IPS-18a (cell line): ENCODE measurements around the gene SMAP2.

ENCODE experiments used
- H3K27ac ChIP-seq: one replicate; pipeline ENCODE4 v1.5.1; 2013; ENCODE audit warnings: low read length
- H3K27me3 ChIP-seq: one replicate; pipeline ENCODE4 v1.6.1; 2013; ENCODE audit warnings: mild to moderate bottlenecking, low read length; ENCODE audit not compliant: control insufficient read depth, insufficient read depth
- H3K36me3 ChIP-seq: one replicate; pipeline ENCODE4 v1.6.1; 2013; ENCODE audit warnings: low read depth, low read length; ENCODE audit not compliant: control insufficient read depth
- H3K4me1 ChIP-seq: one replicate; pipeline ENCODE4 v1.6.1; 2013; ENCODE audit warnings: low read depth, low read length; ENCODE audit not compliant: control insufficient read depth
- H3K4me3 ChIP-seq: one replicate; pipeline ENCODE4 v1.5.1; 2013; ENCODE audit warnings: low read length
- H3K9ac ChIP-seq: one replicate; pipeline ENCODE4 v1.6.1; 2013; ENCODE audit warnings: mild to moderate bottlenecking, low read length, moderate library complexity
- H3K9me3 ChIP-seq: one replicate; pipeline ENCODE4 v1.6.1; 2013; ENCODE audit warnings: low read depth, low read length; ENCODE audit not compliant: control insufficient read depth

SMAP2 gene

DNA sequence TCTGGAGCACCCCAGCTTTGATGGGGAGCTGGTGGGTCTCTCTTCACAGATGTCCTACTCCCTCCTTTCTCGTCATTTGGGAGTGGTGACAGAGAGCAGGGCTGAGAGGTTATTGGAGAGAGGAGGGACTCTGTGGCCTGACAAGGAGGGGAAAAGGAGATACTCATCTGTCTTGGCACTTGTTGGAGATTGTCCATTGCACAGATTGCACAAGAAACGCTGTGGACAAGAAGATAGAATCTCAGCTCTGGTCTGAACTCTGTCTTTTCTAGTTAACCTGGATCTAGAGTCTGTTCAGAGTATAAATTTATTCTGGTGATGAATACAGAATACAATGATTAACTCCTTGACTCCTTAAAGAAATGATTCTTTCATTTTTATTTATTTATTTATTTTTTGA, 22.4 kb upstream of the SMAP2 start:
- Histone ChIP-seq H3K4me3 (no peak overlapping the region), H3K27ac (no peak overlapping the region)

DNA sequence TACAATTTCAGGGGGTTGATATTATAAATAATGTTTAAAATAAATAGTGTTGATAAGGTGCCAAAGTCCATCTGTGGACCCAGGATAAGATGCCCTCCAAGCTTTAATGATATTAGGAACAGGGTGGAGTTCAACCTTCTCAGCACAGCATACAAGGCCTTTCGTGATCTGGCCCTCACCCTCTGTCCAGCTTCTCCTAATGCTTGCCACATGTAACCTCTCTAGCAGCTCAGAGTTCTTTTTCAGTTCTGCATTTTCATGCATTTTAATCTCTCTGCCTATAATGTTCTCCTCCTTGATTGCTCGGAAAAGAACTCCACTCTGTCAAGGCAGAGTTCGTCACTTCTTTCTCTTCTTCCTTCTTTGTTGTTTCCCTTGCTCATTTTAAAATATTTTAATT, 21.4 kb upstream of the SMAP2 start:
- H3K27ac ChIP-seq, result no peak overlapping the region
- H3K4me1 ChIP-seq, result no peaks in the 10 kb centered on the region

More for the DNA sequence above, 22.4 kb upstream of the SMAP2 start:
- Histone ChIP-seq H3K9ac (no peak overlapping the region), H3K27me3 (no peaks in the 10 kb centered on the region), H3K36me3 (no peaks in the 10 kb centered on the region), H3K4me1 (no peaks in the 10 kb centered on the region), H3K9me3 (no peaks in the 10 kb centered on the region)

DNA sequence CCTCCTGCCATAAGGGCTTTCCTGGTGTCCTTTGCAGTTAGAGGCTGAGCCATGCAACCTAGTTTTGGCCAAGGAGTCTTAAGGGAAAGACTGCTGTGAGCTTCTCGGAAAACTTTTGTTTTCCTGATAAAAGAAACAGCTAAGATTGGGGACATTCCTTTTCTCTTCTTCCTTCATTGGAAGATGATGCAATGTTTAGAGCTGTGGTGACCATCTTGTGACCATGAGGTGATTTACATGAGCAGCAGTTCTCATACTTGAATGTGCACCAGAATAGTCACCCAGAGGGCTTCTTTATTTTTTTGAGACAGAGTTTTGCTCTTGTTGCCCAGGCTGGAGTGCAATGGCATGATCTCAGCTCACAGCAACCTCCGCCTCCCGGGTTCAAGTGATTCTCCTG, 20.4 kb upstream of the SMAP2 start:
- Histone ChIP-seq H3K27me3 (no peaks in the 10 kb centered on the region), H3K4me1 (no peaks in the 10 kb centered on the region), H3K9me3 (peaks cover 5% of the 10 kb centered on the region), H3K4me3 (no peak overlapping the region), H3K27ac (no peak overlapping the region), H3K36me3 (no peaks in the 10 kb centered on the region), H3K9ac (no peak overlapping the region)

More for the DNA sequence above, 21.4 kb upstream of the SMAP2 start:
- H3K27me3 ChIP-seq, result no peaks in the 10 kb centered on the region
- H3K9me3 ChIP-seq, result no peaks in the 10 kb centered on the region
- no peak overlapping the region for H3K9ac ChIP-seq
- no peak overlapping the region for H3K4me3 ChIP-seq
- H3K36me3 ChIP-seq, result no peaks in the 10 kb centered on the region

DNA sequence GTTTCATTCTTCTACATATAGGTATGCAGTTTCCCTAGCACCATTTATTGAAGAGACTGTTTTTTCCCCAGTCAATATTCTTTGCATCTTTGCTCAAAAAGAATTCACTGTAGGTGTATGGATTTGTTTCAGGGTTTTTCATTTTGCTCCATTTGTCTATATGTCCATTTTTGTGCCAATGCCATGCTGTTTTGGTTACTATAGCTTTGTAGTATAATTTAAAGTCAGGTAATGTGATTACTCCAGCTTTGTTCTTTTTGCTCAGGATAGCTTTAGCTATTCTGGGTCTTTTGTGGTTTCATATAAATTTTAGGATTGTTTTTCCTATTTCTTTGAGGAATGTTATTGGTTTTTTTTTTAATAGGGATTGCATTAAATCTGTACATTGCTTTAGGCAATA, 15.9 kb upstream of the SMAP2 start:
- no peak overlapping the region for H3K4me3 ChIP-seq
- no peaks in the 10 kb centered on the region for H3K36me3 ChIP-seq
- H3K27ac ChIP-seq, result no peak overlapping the region
- no peaks in the 10 kb centered on the region for H3K27me3 ChIP-seq
- peaks cover 5% of the 10 kb centered on the region for H3K9me3 ChIP-seq
- H3K9ac ChIP-seq, result no peak overlapping the region
- no peaks in the 10 kb centered on the region for H3K4me1 ChIP-seq

GRCh38 chr1:40360631-40361030, 12.9 kb upstream of the SMAP2 start:
- Histone ChIP-seq H3K27me3 (no peaks in the 10 kb centered on the region), H3K9ac (no peak overlapping the region), H3K4me3 (no peak overlapping the region), H3K36me3 (no peaks in the 10 kb centered on the region), H3K27ac (no peak overlapping the region), H3K4me1 (peaks cover 9% of the 10 kb centered on the region), H3K9me3 (peaks cover 5% of the 10 kb centered on the region)

GRCh38 chr1:40361201-40361600, 12.3 kb upstream of the SMAP2 start:
- Histone ChIP-seq H3K4me1 (peaks cover 9% of the 10 kb centered on the region), H3K27ac (no peak overlapping the region), H3K4me3 (no peak overlapping the region), H3K9me3 (peaks cover 5% of the 10 kb centered on the region), H3K27me3 (no peaks in the 10 kb centered on the region), H3K9ac (no peak overlapping the region), H3K36me3 (no peaks in the 10 kb centered on the region)

DNA sequence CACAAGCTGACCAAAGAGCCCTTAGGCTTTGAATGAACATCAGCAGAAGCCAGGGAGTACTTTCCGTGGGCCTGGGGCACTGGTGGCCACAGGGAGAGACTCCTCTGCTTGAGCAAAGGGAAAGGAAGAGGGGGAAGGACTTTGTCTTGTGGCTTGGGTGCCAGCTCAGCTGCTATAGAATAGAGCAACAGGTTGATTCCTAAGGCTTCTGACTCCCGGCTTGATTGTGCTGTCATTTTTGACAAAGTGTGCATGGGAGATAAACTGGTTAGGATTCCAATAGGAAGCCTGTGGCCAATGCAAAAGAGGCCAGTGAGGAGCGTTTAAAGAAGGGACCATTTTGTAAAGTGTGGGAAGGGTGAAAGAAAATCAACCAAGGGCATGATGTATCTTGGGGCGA, 11.9 kb upstream of the SMAP2 start:
- no peaks in the 10 kb centered on the region for H3K27me3 ChIP-seq
- H3K4me3 ChIP-seq, result no peak overlapping the region
- peaks cover 5% of the 10 kb centered on the region for H3K9me3 ChIP-seq
- peaks cover 9% of the 10 kb centered on the region for H3K4me1 ChIP-seq
- H3K27ac ChIP-seq, result no peak overlapping the region
- H3K36me3 ChIP-seq, result no peaks in the 10 kb centered on the region
- no peak overlapping the region for H3K9ac ChIP-seq

- Histone ChIP-seq H3K36me3 (no peaks in the 10 kb centered on the region), H3K9me3 (peaks cover 5% of the 10 kb centered on the region), H3K4me3 (no peak overlapping the region), H3K9ac (no peak overlapping the region), H3K27me3 (no peaks in the 10 kb centered on the region), H3K27ac (no peak overlapping the region), H3K4me1 (peaks cover 9% of the 10 kb centered on the region)
Measured at GRCh38 chr1:40362199-40362598, 11.3 kb upstream of the SMAP2 start.

GRCh38 chr1:40362699-40363098, 10.8 kb upstream of the SMAP2 start:
- Histone ChIP-seq H3K4me3 (no peak overlapping the region), H3K36me3 (no peaks in the 10 kb centered on the region), H3K27ac (no peak overlapping the region), H3K27me3 (no peaks in the 10 kb centered on the region), H3K4me1 (peaks cover 9% of the 10 kb centered on the region), H3K9me3 (peaks cover 2% of the 10 kb centered on the region), H3K9ac (no peak overlapping the region)

GRCh38 chr1:40363721-40364120, 9.8 kb upstream of the SMAP2 start:
- Histone ChIP-seq H3K9ac (no peak overlapping the region), H3K36me3 (no peaks in the 10 kb centered on the region)

DNA sequence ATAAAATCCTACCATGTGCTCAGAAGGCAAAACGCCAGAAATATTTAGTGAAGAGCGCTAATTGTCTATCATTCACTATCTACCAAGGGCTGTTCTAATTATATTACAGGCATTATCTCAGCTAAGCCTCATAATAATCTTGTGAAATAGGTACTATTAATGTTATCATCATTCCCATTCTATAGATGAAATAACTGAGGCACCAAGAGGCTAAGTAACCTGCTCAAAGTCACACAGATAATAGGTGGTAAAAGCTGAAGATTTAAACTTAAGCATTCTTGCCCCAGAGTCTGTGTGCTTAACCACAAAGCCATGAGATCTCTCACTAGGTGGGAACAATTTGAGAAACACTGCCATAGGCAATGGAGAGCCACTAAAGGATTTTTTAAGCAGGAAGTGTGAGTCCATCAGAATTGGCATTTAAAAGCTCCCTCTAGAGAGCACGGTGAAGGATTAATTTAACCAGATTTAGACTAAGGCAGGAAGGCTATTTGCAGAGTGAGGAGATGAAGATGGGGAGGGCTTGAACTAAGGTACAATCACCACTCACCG, 1.7 kb upstream of the SMAP2 start:
- H3K4me3 ChIP-seq, result no peak overlapping the region
- H3K9me3 ChIP-seq, result no peaks in the 10 kb centered on the region
- H3K27me3 ChIP-seq, result peaks cover 9% of the 10 kb centered on the region
- H3K4me1 ChIP-seq, result peaks cover 10% of the 10 kb centered on the region
- H3K27ac ChIP-seq, result no peak overlapping the region
- no peak overlapping the region for H3K9ac ChIP-seq
- H3K36me3 ChIP-seq, result no peaks in the 10 kb centered on the region

More at GRCh38 chr1:40363721-40364120, 9.8 kb upstream of the SMAP2 start:
- Histone ChIP-seq H3K27me3 (no peaks in the 10 kb centered on the region), H3K27ac (no peak overlapping the region), H3K9me3 (no peaks in the 10 kb centered on the region), H3K4me1 (peaks cover 9% of the 10 kb centered on the region), H3K4me3 (no peak overlapping the region)

GRCh38 chr1:40372658-40373322, 737 bp upstream of the SMAP2 start:
- peaks cover 10% of the 10 kb centered on the region for H3K4me1 ChIP-seq
- H3K27me3 ChIP-seq, result peaks cover 9% of the 10 kb centered on the region
- peak overlapping the region; percentile 39 for H3K4me3 ChIP-seq
- no peak overlapping the region for H3K9ac ChIP-seq
- no peak overlapping the region for H3K27ac ChIP-seq
- no peaks in the 10 kb centered on the region for H3K36me3 ChIP-seq
- no peaks in the 10 kb centered on the region for H3K9me3 ChIP-seq
